GM21737 (cell line): ENCODE measurements around the gene CARD14.
"Not testable (repeated sequence)": the region's sequence is repeated elsewhere in the genome, so short reads cannot be mapped to it uniquely, and the experiment has no call there.

Source experiments
- ATAC-seq: cut with Tn5 transposase; IDR thresholded peaks from one replicate; pipeline ENCODE4 v1.9.1; 2021; ENCODE audit warnings: mild to moderate bottlenecking, moderate library complexity; ENCODE audit not compliant: unreplicated experiment

CARD14 gene

GRCh38 chr17:80222376-80223141, 52.7 kb downstream of the CARD14 start:
- no peak for ATAC-seq

- ATAC-seq = no peak
Observed at GRCh38 chr17:80223142-80223815, 53.4 kb downstream of the CARD14 start.

- ATAC-seq = no peak
Observed at GRCh38 chr17:80223838-80224497, 54.1 kb downstream of the CARD14 start.

- ATAC-seq = no peak
Observed at GRCh38 chr17:80224683-80225082, 54.9 kb downstream of the CARD14 start.

- no peak for ATAC-seq
Observed at GRCh38 chr17:80225230-80225629, 55.4 kb downstream of the CARD14 start.

GRCh38 chr17:80227156-80227555, 57.3 kb downstream of the CARD14 start:
- no peak for ATAC-seq

GRCh38 chr17:80227666-80228065, 57.8 kb downstream of the CARD14 start:
- ATAC-seq = no peak

GRCh38 chr17:80228477-80228876, 58.6 kb downstream of the CARD14 start:
- no peak for ATAC-seq

GRCh38 chr17:80229011-80229410, 59.2 kb downstream of the CARD14 start:
- ATAC-seq = no peak

GRCh38 chr17:80232438-80232837, 62.6 kb downstream of the CARD14 start:
- ATAC-seq = no peak

GRCh38 chr17:80233202-80233601, 63.4 kb downstream of the CARD14 start:
- ATAC-seq = no peak

GRCh38 chr17:80236911-80237310, 67.1 kb downstream of the CARD14 start:
- no peak for ATAC-seq

GRCh38 chr17:80237386-80237785, 67.6 kb downstream of the CARD14 start:
- no peak for ATAC-seq

GRCh38 chr17:80242505-80242904, 72.7 kb downstream of the CARD14 start:
- no peak for ATAC-seq

- ATAC-seq = no peak
Observed at GRCh38 chr17:80243526-80244433, 74.0 kb downstream of the CARD14 start.

GRCh38 chr17:80244448-80244847, 74.6 kb downstream of the CARD14 start:
- not testable (repeated sequence) for ATAC-seq

- ATAC-seq = no peak
Observed at GRCh38 chr17:80244871-80245509, 75.2 kb downstream of the CARD14 start.

- no peak for ATAC-seq
Observed at GRCh38 chr17:80245566-80246265, 75.9 kb downstream of the CARD14 start.

- no peak for ATAC-seq
Observed at GRCh38 chr17:80246266-80246681, 76.4 kb downstream of the CARD14 start.

GRCh38 chr17:80246726-80247125, 76.9 kb downstream of the CARD14 start:
- no peak for ATAC-seq
